ENCODE results near the gene MACROD1. TPM values are rescaled to one million over a fixed set of nuclear protein-coding genes. Genes with fewer than 3 reads are reported as not detected.

The MACROD1 gene
- total and polyA plus RNA-seq, 2 experiments from 2014 or later: 21.2 to 403 TPM

DNA sequence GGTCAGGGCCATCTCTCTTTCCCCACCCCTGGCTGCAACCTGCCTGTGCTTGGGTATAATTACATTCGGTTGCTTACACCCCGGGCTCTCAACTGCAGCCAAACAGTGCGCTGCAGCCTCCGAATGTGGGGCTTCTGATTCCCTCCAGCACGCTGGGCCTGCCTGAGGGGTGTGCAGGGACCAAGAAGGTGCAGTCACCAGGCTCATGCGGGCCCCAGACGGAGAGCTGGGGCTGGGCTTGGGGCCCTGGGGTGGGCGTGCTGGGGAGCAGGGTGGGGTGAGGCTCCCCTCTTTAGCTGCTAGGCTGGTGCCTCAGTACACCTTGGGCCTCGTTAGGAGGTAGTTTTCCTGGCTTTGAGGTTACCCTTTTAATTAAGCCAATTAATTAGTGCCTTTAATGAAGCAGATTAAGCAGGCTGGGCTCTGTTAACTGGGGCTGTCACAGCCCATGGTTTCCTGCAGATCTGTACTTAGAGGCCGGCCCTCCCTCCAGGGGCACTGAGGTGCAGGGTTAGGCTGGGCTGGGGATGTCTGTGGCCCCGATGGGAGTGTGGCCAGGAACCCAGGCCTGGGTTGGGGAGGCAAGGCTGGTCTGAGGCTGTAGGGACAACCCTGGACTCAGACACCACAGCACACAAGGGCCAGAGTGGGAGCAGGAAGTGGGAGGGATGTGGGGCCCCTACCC lies 112.8 kb downstream of the MACROD1 start:
- H3F3A ChIP-seq (ENCODE audit: insufficient read depth): no peaks in the 10 kb centered on the region
- DNase-seq: no peak
- H3K9me2 ChIP-seq (ENCODE audit: insufficient read depth): no peaks in the 10 kb centered on the region
- H3K4me1 ChIP-seq (ENCODE audit: insufficient read depth): no peaks in the 10 kb centered on the region
- H3K36me3 ChIP-seq (ENCODE audit: low read depth): no peaks in the 10 kb centered on the region
- H4K20me1 ChIP-seq (ENCODE audit: insufficient read depth): no peaks in the 10 kb centered on the region
- H3K9ac ChIP-seq: no peak overlapping the region
- TF ChIP-seq EZH2phosphoT487 (IDR thresholded peaks at IDR 0.05; ENCODE audit: insufficient read depth, low read depth) (no peak), EZH2 (IDR thresholded peaks at IDR 0.05; ENCODE audit: insufficient read depth, poor library complexity, severe bottlenecking) (no peak)
- no peak overlapping the region for H3K4me3 ChIP-seq
- no peaks in the 10 kb centered on the region for H3K9me3 ChIP-seq (ENCODE audit: low read depth)
- in situ Hi-C loops (cut with MboI): no loop called here
- H3K4me2 ChIP-seq (ENCODE audit: unreplicated experiment): no peak overlapping the region
- WGBS, 2 experiments (ENCODE audit: low coverage in 1 of 2, low lambda C conversion rate in 2 of 2, missing lambda C conversion rate in 2 of 2): 81 to 85% methylated on average over 11 of the region's 11 CpGs
- no peak overlapping the region for H2AFZ ChIP-seq
- no peaks in the 10 kb centered on the region for H3K27me3 ChIP-seq (replicated peaks; ENCODE audit: insufficient read depth)
- no peak overlapping the region for H3K27ac ChIP-seq
- H3K79me2 ChIP-seq (ENCODE audit: insufficient read depth): no peaks in the 10 kb centered on the region

- Histone ChIP-seq H3K4me2 (ENCODE audit: unreplicated experiment) (no peak overlapping the region), H3K27me3 (replicated peaks; ENCODE audit: insufficient read depth) (no peaks in the 10 kb centered on the region), H3K36me3 (ENCODE audit: low read depth) (no peaks in the 10 kb centered on the region), H2AFZ (no peak overlapping the region), H3K27ac (no peak overlapping the region), H3K4me3 (no peak overlapping the region), H3K9me3 (ENCODE audit: low read depth) (no peaks in the 10 kb centered on the region), H3F3A (ENCODE audit: insufficient read depth) (no peaks in the 10 kb centered on the region), H3K79me2 (ENCODE audit: insufficient read depth) (no peaks in the 10 kb centered on the region), H3K9ac (no peak overlapping the region), H3K9me2 (ENCODE audit: insufficient read depth) (no peaks in the 10 kb centered on the region), H4K20me1 (ENCODE audit: insufficient read depth) (no peaks in the 10 kb centered on the region), H3K4me1 (ENCODE audit: insufficient read depth) (no peaks in the 10 kb centered on the region)
- in situ Hi-C loops (cut with MboI): no loop called here
- 88 to 93% methylated on average over 2 of the region's 2 CpGs for WGBS, 2 experiments (ENCODE audit: low coverage in 1 of 2, low lambda C conversion rate in 2 of 2, missing lambda C conversion rate in 2 of 2)
- DNase-seq: no peak
- TF ChIP-seq EZH2 (IDR thresholded peaks at IDR 0.05; ENCODE audit: insufficient read depth, poor library complexity, severe bottlenecking): no peak
- TF ChIP-seq EZH2phosphoT487 (IDR thresholded peaks at IDR 0.05; ENCODE audit: insufficient read depth, low read depth): no peak
These were observed 113.5 kb downstream of the MACROD1 start for GRCh38 chr11:64052436-64052835.

- Histone ChIP-seq H3K27ac (no peak overlapping the region), H3K4me3 (no peak overlapping the region), H2AFZ (no peak overlapping the region), H3K9me3 (ENCODE audit: low read depth) (no peaks in the 10 kb centered on the region), H3K9ac (no peak overlapping the region), H3K36me3 (ENCODE audit: low read depth) (no peaks in the 10 kb centered on the region), H3F3A (ENCODE audit: insufficient read depth) (no peaks in the 10 kb centered on the region), H3K27me3 (replicated peaks; ENCODE audit: insufficient read depth) (no peaks in the 10 kb centered on the region), H4K20me1 (ENCODE audit: insufficient read depth) (no peaks in the 10 kb centered on the region), H3K9me2 (ENCODE audit: insufficient read depth) (no peaks in the 10 kb centered on the region), H3K4me2 (ENCODE audit: unreplicated experiment) (no peak overlapping the region), H3K79me2 (ENCODE audit: insufficient read depth) (no peaks in the 10 kb centered on the region), H3K4me1 (ENCODE audit: insufficient read depth) (no peaks in the 10 kb centered on the region)
- in situ Hi-C loops (cut with MboI): no loop called here
- TF ChIP-seq EZH2 (IDR thresholded peaks at IDR 0.05; ENCODE audit: insufficient read depth, poor library complexity, severe bottlenecking) (no peak), EZH2phosphoT487 (IDR thresholded peaks at IDR 0.05; ENCODE audit: insufficient read depth, low read depth) (no peak)
- DNase-seq: no peak
- WGBS, 2 experiments (ENCODE audit: low coverage in 1 of 2, low lambda C conversion rate in 2 of 2, missing lambda C conversion rate in 2 of 2): 88 to 91% methylated on average over 19 of the region's 19 CpGs
These were observed 114.6 kb downstream of the MACROD1 start for GRCh38 chr11:64051297-64051696.

- Histone ChIP-seq H3K9ac (no peak overlapping the region), H3K4me2 (ENCODE audit: unreplicated experiment) (no peak overlapping the region), H3K4me3 (no peak overlapping the region), H3K27ac (no peak overlapping the region), H3K9me2 (ENCODE audit: insufficient read depth) (no peaks in the 10 kb centered on the region), H3K36me3 (ENCODE audit: low read depth) (no peaks in the 10 kb centered on the region), H2AFZ (no peak overlapping the region), H3K4me1 (ENCODE audit: insufficient read depth) (no peaks in the 10 kb centered on the region), H3K9me3 (ENCODE audit: low read depth) (no peaks in the 10 kb centered on the region), H3K79me2 (ENCODE audit: insufficient read depth) (no peaks in the 10 kb centered on the region), H3K27me3 (replicated peaks; ENCODE audit: insufficient read depth) (no peaks in the 10 kb centered on the region), H4K20me1 (ENCODE audit: insufficient read depth) (no peaks in the 10 kb centered on the region), H3F3A (ENCODE audit: insufficient read depth) (no peaks in the 10 kb centered on the region)
- TF ChIP-seq EZH2 (IDR thresholded peaks at IDR 0.05; ENCODE audit: insufficient read depth, poor library complexity, severe bottlenecking) (no peak), EZH2phosphoT487 (IDR thresholded peaks at IDR 0.05; ENCODE audit: insufficient read depth, low read depth) (no peak)
- WGBS, 2 experiments (ENCODE audit: low coverage in 1 of 2, low lambda C conversion rate in 2 of 2, missing lambda C conversion rate in 2 of 2): 93 to 94% methylated on average over 8 of the region's 8 CpGs
- DNase-seq: no peak
- in situ Hi-C loops (cut with MboI): no loop called here
These were observed 116.4 kb downstream of the MACROD1 start for GRCh38 chr11:64049509-64049908.

Measured in GM23248 (cell line).